Heart left ventricle (tissue), 13 donors: ENCODE measurements around the gene BIN1.

Experiments used
- CTCF ChIP-seq, 12 donors: fragments of 200-600 bp; sonication (generic) in 4 of 12; IDR thresholded peaks; one replicate each; pipeline versions ENCODE4 v1.5.0 to v1.8.0; 2018 to 2022; ENCODE audit warnings: antibody characterized with exemption in 12 of 12, mild to moderate bottlenecking in 5 of 12
- POLR2A ChIP-seq, 2 donors: fragments of 450-650 bp; IDR thresholded peaks; one replicate each; pipeline ENCODE4 v1.6.1; 2017; ENCODE audit warnings: antibody characterized with exemption in 2 of 2, mild to moderate bottlenecking in 2 of 2, moderate library complexity in 2 of 2
- donor health status: ischemic (EF 13 %, LVEDD 7.1; RV severe dilation, severe dysfunction).
- donor health status: DM: no; HTN: yes; CAD: no.
- donor health status: DM: no; HTN: no; CAD: no.
- donor health status: ischemic (EF 25% LVEDD 6.9; RV normal size, moderate dysfunction).
- donor health status: ischemic (EF 25% LVEDD 5.7; RV mildly dilated, moderate dysfunction).
- donor health status: ischemic (EF 35%, LVEDD 5.7; RV mildly dilated, moderate dysfunction).
- donor health status: nonischemic (EF 11% LVEDD 7.7; RV severe dilation, severe dysfunction).
- donor health status: DM: yes; HTN: yes; CAD: no.
- donor health status: PGD.
- donor health status: ischemic (EF 29% LVEDD 5.4; RV normal size, mild dysfunction).
- donor health status: nonischemic (EF 23%, LVEDD 6.1; RV moderate dilation, normal function).

DNA sequence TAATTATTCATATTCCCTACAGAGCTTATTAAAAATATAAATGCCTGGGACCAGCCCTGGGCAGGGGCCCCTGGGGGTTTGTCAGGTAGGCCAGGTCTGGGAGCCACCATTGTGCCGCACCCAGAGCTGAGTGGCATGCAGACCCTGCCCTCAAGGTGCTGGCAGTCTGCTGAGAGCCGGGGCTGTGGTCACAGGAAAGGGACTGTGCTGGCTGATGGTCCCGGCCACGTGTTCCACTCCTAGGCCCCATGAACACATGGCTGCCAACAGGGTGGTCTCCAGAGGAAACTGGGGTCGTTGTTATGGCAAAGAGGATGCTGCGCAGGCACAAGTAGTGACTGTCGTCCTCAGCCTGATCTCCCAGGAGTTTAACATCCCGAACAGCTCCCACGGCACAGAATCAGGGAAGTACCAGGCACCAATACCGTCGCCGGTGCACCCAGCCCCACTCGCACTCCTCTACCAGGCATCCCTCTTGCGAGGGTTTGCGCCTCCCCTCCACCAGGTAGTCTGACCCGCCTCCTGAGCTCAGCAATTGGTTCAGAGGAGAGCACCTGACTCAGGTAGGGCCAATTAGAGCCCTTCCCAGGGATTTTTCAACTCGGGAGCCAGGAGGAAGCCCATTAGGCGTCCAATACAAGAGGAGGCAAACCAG is 39.2 kb upstream of the BIN1 start:
- no peak for TF ChIP-seq CTCF (IDR thresholded peaks at IDR 0.05)
- TF ChIP-seq POLR2A (IDR thresholded peaks at IDR 0.05), result no peak
